ENCODE data around the gene NHLRC1.

DNA sequence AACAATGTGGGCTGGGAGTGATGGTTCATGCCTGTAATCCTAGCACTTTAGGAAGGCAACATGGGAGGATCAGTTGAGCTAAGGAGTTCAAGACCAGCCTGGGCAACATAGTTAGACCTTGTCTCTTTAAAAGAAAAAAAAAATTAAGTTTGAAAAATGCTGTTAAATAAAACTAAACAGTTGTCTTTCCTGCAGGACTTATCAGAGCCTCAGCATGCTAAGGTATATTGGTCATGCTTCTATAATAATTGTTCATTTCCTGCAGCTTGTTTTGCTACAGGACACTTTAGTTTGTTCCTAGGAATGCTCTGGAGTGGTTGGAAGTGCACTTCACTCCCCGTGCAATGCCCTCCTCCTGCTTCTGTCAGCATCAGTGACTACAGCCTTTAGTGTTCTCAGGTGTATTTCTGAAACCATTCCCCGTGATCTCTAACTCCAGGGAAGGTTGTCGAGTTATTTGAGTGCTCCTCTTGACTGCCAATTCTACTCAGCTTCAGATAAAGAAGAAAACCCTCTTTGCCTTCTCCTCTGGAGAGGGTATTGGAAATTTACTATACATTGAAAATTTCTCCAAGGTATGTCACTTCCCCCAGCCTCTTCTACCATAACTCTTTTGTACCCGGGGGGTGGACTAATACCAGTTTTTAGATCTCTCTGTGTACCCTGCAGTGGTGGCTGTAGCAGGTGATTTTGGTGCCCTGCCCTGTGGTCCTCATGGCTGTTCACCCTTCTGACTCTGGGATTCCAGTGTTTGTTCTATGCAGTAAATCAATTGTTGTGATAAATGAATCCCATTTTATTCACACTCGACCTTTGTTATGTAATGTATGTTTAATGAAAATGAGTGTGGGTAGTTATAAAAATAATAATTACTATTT lies 33.8 kb downstream of the NHLRC1 start:
- no peak for TF ChIP-seq EZH2 (IDR thresholded peaks at IDR 0.05; ENCODE audit: borderline replicate concordance, low read depth, low read length, severe bottlenecking)
- TF ChIP-seq, protein P1, sequence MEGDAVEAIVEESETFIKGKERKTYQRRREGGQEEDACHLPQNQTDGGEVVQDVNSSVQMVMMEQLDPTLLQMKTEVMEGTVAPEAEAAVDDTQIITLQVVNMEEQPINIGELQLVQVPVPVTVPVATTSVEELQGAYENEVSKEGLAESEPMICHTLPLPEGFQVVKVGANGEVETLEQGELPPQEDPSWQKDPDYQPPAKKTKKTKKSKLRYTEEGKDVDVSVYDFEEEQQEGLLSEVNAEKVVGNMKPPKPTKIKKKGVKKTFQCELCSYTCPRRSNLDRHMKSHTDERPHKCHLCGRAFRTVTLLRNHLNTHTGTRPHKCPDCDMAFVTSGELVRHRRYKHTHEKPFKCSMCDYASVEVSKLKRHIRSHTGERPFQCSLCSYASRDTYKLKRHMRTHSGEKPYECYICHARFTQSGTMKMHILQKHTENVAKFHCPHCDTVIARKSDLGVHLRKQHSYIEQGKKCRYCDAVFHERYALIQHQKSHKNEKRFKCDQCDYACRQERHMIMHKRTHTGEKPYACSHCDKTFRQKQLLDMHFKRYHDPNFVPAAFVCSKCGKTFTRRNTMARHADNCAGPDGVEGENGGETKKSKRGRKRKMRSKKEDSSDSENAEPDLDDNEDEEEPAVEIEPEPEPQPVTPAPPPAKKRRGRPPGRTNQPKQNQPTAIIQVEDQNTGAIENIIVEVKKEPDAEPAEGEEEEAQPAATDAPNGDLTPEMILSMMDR (IDR thresholded peaks at IDR 0.05; ENCODE audit: borderline replicate concordance, extremely low read depth, low read length, poor library complexity, severe bottlenecking), result no peak
